Measurements from ENCODE around the gene NR6A1.

GRCh38 chr9:124680714-124681390 lies 90.3 kb downstream of the NR6A1 start:
- TF ChIP-seq POLR2A (IDR thresholded peaks at IDR 0.05) (no peak), CTCF (IDR thresholded peaks at IDR 0.05) (no peak)
